ENCODE results near the gene IGLL1.

The IGLL1 gene

GRCh38 chr22:23606204-23607131 is 26.4 kb upstream of the IGLL1 start:
- Histone ChIP-seq H3K27me3 (ENCODE audit: control insufficient read depth, low read length) (no peaks in the 10 kb centered on the region; the same call in 1 of the 2 replicates), H3K9me3 (ENCODE audit: control insufficient read depth, insufficient read depth, low read length) (no peaks in the 10 kb centered on the region), H4K20me1 (ENCODE audit: control insufficient read depth, insufficient read depth, low read depth, low read length) (no peaks in the 10 kb centered on the region), H3K4me1 (ENCODE audit: control insufficient read depth, low read length) (no peaks in the 10 kb centered on the region), H3K27ac (ENCODE audit: low read depth, low read length) (no peak overlapping the region), H3K36me3 (ENCODE audit: control insufficient read depth, low read length) (no peaks in the 10 kb centered on the region), H3K4me3 (ENCODE audit: low read length) (no peak overlapping the region), H3K9me2 (replicated peaks; ENCODE audit: control insufficient read depth, low read length) (no peaks in the 10 kb centered on the region), H3K79me2 (ENCODE audit: control insufficient read depth, low read length) (no peaks in the 10 kb centered on the region), H3K4me2 (ENCODE audit: low read length) (no peak overlapping the region), H3F3A (ENCODE audit: control insufficient read depth, insufficient read depth) (no peaks in the 10 kb centered on the region)
- TF ChIP-seq, protein P1, sequence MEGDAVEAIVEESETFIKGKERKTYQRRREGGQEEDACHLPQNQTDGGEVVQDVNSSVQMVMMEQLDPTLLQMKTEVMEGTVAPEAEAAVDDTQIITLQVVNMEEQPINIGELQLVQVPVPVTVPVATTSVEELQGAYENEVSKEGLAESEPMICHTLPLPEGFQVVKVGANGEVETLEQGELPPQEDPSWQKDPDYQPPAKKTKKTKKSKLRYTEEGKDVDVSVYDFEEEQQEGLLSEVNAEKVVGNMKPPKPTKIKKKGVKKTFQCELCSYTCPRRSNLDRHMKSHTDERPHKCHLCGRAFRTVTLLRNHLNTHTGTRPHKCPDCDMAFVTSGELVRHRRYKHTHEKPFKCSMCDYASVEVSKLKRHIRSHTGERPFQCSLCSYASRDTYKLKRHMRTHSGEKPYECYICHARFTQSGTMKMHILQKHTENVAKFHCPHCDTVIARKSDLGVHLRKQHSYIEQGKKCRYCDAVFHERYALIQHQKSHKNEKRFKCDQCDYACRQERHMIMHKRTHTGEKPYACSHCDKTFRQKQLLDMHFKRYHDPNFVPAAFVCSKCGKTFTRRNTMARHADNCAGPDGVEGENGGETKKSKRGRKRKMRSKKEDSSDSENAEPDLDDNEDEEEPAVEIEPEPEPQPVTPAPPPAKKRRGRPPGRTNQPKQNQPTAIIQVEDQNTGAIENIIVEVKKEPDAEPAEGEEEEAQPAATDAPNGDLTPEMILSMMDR (IDR thresholded peaks at IDR 0.05; ENCODE audit: low read depth, low read length, poor library complexity, severe bottlenecking) = no peak
- TF ChIP-seq EZH2phosphoT487 (IDR thresholded peaks at IDR 0.05; ENCODE audit: borderline replicate concordance, low read length) = no peak

GRCh38 chr22:23604939-23605712 is 25.0 kb upstream of the IGLL1 start:
- no peaks in the 10 kb centered on the region for H3K36me3 ChIP-seq (ENCODE audit: control insufficient read depth, low read length)
- no peak overlapping the region for H3K4me3 ChIP-seq (ENCODE audit: low read length)
- H3K4me2 ChIP-seq (ENCODE audit: low read length) = no peak overlapping the region
- no peaks in the 10 kb centered on the region for H3K9me2 ChIP-seq (replicated peaks; ENCODE audit: control insufficient read depth, low read length)
- H3K27ac ChIP-seq (ENCODE audit: low read depth, low read length) = no peak overlapping the region
- no peak for TF ChIP-seq EZH2phosphoT487 (IDR thresholded peaks at IDR 0.05; ENCODE audit: borderline replicate concordance, low read length)
- TF ChIP-seq, protein P1 (IDR thresholded peaks at IDR 0.05; ENCODE audit: low read depth, low read length, poor library complexity, severe bottlenecking) = no peak
- H3K27me3 ChIP-seq (ENCODE audit: control insufficient read depth, low read length) = no peaks in the 10 kb centered on the region; the same call in 1 of the 2 replicates
- H3F3A ChIP-seq (ENCODE audit: control insufficient read depth, insufficient read depth) = no peaks in the 10 kb centered on the region
- no peaks in the 10 kb centered on the region for H4K20me1 ChIP-seq (ENCODE audit: control insufficient read depth, insufficient read depth, low read depth, low read length)
- no peaks in the 10 kb centered on the region for H3K9me3 ChIP-seq (ENCODE audit: control insufficient read depth, insufficient read depth, low read length)
- H3K79me2 ChIP-seq (ENCODE audit: control insufficient read depth, low read length) = no peaks in the 10 kb centered on the region
- H3K4me1 ChIP-seq (ENCODE audit: control insufficient read depth, low read length) = no peaks in the 10 kb centered on the region

- Histone ChIP-seq H3K27me3 (ENCODE audit: control insufficient read depth, low read length) (no peaks in the 10 kb centered on the region; the same call in 1 of the 2 replicates), H4K20me1 (ENCODE audit: control insufficient read depth, insufficient read depth, low read depth, low read length) (no peaks in the 10 kb centered on the region), H3K9me2 (replicated peaks; ENCODE audit: control insufficient read depth, low read length) (no peaks in the 10 kb centered on the region), H3F3A (ENCODE audit: control insufficient read depth, insufficient read depth) (no peaks in the 10 kb centered on the region), H3K27ac (ENCODE audit: low read depth, low read length) (no peak overlapping the region), H3K79me2 (ENCODE audit: control insufficient read depth, low read length) (no peaks in the 10 kb centered on the region), H3K36me3 (ENCODE audit: control insufficient read depth, low read length) (no peaks in the 10 kb centered on the region), H3K9me3 (ENCODE audit: control insufficient read depth, insufficient read depth, low read length) (no peaks in the 10 kb centered on the region), H3K4me2 (ENCODE audit: low read length) (no peak overlapping the region), H3K4me1 (ENCODE audit: control insufficient read depth, low read length) (no peaks in the 10 kb centered on the region), H3K4me3 (ENCODE audit: low read length) (no peak overlapping the region)
- TF ChIP-seq EZH2phosphoT487 (IDR thresholded peaks at IDR 0.05; ENCODE audit: borderline replicate concordance, low read length) = no peak
- TF ChIP-seq, protein P1 (IDR thresholded peaks at IDR 0.05; ENCODE audit: low read depth, low read length, poor library complexity, severe bottlenecking) = no peak
Observed at GRCh38 chr22:23603266-23603665, 23.2 kb upstream of the IGLL1 start.

Measured in DOHH2 (cell line).